CD1c-positive myeloid dendritic cell (primary cell): Measurements from ENCODE around the gene SSU72.
"Not testable (repeated sequence)": the region's sequence is repeated elsewhere in the genome, so short reads cannot be mapped to it uniquely, and the experiment has no call there.

Experiments
- DNase-seq: peaks from one replicate; pipeline ENCODE4 v3.0.0-alpha.2; 2016; ENCODE audit errors: extremely low spot score

Gene SSU72

GRCh38 chr1:1505366-1505798 lies 69.3 kb downstream of the SSU72 start:
- peak; percentile 31 for DNase-seq

- DNase-seq = peak; percentile 56
Measured at GRCh38 chr1:1504777-1505365, 69.8 kb downstream of the SSU72 start.

- not testable (repeated sequence) for DNase-seq
Measured at GRCh38 chr1:1495461-1495975, 79.1 kb downstream of the SSU72 start.

- DNase-seq = not testable (repeated sequence)
Measured at GRCh38 chr1:1494311-1494710, 80.4 kb downstream of the SSU72 start.
